Measurements from ENCODE around the gene GPR63.

Gene GPR63

DNA sequence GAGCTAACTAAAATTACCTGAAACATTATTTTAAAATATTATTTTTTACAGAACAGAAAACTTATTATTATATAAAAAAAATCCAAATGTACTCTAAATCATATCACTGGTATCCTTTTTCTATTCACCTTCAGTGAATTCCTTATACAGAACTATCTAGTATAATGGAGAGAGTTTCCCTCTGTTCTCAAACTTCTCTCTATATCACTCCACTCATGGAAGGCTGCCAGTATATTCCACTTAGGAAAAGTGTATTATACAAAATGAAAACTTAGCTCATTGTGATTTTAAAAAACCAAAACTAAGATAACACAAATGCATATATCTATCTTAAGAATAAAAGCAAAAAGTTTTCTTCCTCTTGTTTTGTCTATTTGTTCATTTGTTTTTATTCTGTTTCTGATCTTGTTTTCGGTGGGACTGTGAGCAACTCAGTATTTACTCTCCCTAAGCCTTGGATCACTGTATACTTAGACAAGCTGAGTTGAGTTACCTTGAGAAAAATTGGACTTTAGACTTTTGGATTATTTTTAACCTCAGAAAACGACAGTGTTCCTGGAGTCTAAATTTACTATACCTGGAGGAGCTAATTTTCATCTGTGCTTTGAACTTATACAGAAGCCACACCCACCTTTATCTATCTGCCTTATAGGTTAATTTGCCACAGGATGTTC is 61.4 kb downstream of the GPR63 start:
- no peak for DNase-seq (ENCODE audit: low read depth)
- H3K4me3 ChIP-seq (ENCODE audit: low read length): no peak overlapping the region
- TF ChIP-seq, protein P1, sequence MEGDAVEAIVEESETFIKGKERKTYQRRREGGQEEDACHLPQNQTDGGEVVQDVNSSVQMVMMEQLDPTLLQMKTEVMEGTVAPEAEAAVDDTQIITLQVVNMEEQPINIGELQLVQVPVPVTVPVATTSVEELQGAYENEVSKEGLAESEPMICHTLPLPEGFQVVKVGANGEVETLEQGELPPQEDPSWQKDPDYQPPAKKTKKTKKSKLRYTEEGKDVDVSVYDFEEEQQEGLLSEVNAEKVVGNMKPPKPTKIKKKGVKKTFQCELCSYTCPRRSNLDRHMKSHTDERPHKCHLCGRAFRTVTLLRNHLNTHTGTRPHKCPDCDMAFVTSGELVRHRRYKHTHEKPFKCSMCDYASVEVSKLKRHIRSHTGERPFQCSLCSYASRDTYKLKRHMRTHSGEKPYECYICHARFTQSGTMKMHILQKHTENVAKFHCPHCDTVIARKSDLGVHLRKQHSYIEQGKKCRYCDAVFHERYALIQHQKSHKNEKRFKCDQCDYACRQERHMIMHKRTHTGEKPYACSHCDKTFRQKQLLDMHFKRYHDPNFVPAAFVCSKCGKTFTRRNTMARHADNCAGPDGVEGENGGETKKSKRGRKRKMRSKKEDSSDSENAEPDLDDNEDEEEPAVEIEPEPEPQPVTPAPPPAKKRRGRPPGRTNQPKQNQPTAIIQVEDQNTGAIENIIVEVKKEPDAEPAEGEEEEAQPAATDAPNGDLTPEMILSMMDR (IDR thresholded peaks at IDR 0.05; ENCODE audit: insufficient read depth, low read depth, low read length, missing control alignments): no peak

DNA sequence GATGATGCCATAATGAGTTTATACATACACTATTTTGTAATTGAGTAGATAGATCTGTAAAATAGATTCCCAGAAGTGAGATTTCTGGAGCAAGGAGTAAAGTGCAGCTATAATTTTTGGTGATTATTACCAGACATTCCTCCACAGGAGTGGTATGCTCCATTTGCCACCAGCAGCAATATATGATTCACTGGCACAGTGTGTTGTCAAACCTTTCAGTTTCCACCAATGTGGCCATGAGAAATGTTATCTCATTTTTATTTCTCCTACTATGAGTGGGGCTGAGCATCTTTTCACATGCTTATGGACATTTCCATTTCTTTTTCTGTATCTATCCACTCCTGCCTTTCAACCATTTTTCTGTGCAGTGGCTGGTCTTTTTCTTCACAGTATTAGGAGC is 70.5 kb downstream of the GPR63 start:
- TF ChIP-seq, protein P1 (IDR thresholded peaks at IDR 0.05; ENCODE audit: insufficient read depth, low read depth, low read length, missing control alignments): no peak
- DNase-seq (ENCODE audit: low read depth): no peak
- no peak overlapping the region for H3K4me3 ChIP-seq (ENCODE audit: low read length)

DNA sequence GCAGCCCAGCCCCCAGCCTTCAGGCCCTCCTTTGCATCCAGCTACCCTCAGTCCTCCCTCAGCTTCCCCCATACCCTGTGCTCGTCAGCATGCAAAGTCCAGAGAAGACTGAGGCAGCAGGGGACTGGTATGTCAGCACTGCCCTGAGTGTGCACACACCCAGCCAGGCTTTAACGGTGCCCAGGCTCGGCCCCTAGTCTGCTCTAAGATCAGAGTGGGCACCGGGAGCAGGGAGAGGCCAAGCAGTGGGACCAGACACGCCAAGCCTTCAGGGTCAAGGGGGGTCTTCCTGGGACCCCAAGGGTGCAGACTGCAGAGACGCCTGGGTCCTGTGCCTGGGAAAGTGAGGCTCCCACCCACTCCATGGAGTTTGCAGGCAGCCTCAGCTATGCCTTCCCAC is 74.7 kb downstream of the GPR63 start:
- no peak for DNase-seq (ENCODE audit: low read depth)
- TF ChIP-seq, protein P1 (IDR thresholded peaks at IDR 0.05; ENCODE audit: insufficient read depth, low read depth, low read length, missing control alignments): no peak
- no peak overlapping the region for H3K4me3 ChIP-seq (ENCODE audit: low read length)

DNA sequence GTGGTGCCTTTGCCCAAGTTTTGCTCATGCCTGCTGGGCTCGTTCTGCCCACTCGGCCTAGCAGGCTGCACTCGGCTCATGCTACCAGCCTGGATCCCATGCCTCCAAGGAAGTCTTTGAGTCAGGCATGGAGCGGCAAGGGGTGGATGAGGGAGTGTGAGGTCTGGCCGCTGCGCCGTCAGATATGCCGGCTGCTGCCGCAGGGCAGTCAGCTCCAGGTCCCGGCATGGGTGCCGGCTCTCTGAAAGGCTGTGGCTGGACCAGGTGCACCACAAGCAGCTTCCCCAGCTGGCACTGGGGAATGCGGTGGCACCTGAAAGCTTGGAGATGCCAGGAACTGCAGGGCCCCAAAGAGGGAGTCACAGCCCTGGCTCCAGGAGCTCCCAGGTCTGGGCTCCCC is 75.5 kb downstream of the GPR63 start:
- H3K4me3 ChIP-seq (ENCODE audit: low read length): no peak overlapping the region
- TF ChIP-seq, protein P1 (IDR thresholded peaks at IDR 0.05; ENCODE audit: insufficient read depth, low read depth, low read length, missing control alignments): no peak
- no peak for DNase-seq (ENCODE audit: low read depth)

DNA sequence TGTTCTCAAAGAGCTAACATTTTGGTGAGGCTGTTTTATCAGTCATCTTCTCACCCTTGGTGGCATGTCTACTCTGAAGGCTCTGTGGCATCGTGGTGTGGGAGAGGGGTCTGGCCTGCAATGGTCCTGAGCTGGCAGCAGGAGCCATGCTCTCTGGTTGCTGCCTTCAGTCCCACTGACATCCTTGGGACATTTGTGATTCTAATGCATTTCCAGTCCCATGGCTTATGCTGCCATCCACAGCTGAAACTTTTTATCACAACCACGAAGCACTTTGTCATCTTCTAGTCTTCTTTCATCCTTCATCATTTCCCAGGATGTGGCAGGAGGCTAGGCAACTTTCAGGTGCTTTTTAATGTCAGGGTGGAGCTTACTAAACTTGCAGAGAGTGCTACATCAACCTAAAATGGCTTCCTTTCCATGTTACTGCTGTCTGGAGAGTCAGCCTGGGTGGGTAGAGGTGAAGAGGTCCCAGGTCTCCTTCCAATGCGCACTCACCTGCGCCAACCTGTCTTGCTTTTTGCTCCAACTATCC is 77.1 kb downstream of the GPR63 start:
- DNase-seq (ENCODE audit: low read depth): no peak

DNA sequence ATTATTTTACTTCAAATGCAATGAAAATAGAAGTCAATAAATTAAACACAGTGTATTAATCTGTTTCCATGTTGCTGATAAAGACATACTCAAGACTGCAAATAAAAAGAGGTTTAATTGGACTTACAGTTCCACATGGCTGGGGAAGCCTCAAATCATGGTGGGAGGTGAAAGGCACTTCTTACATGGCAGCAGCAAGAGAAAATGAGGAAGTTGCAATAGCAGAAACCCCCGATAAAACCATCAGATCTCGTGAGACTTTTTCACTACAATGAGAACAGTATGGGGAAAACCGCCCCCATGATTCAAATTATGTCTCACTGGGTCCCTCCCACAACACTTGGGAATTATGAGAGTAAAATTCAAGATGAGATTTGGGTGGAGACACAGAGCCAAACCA is 82.2 kb downstream of the GPR63 start:
- no peak overlapping the region for H3K4me3 ChIP-seq (ENCODE audit: low read length)
- DNase-seq (ENCODE audit: low read depth): no peak
- TF ChIP-seq, protein P1 (IDR thresholded peaks at IDR 0.05; ENCODE audit: insufficient read depth, low read depth, low read length, missing control alignments): no peak

More for the DNA sequence above, 77.1 kb downstream of the GPR63 start:
- no peak overlapping the region for H3K4me3 ChIP-seq (ENCODE audit: low read length)
- TF ChIP-seq, protein P1 (IDR thresholded peaks at IDR 0.05; ENCODE audit: insufficient read depth, low read depth, low read length, missing control alignments): no peak

DNA sequence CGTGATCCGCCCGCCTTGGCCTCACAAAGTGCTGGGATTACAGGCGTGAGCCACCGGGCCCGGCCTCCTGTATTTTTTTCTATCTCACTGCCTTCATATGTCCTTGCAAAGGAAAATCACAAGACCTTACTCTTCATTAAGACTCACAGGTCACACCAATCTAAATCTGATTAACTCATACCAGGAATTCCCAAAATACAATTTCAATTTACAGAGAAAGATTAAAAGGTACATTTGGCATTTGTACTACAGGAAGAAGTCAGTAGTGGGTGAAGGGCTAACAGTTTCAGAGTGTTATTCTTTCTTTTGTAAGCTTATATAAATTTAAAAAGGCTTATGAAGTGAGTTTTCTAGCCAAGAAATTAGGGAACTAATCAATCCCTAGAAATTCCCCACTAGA is 87.4 kb downstream of the GPR63 start:
- TF ChIP-seq, protein P1 (IDR thresholded peaks at IDR 0.05; ENCODE audit: insufficient read depth, low read depth, low read length, missing control alignments): no peak
- no peak overlapping the region for H3K4me3 ChIP-seq (ENCODE audit: low read length)
- no peak for DNase-seq (ENCODE audit: low read depth)
